ENCODE data around the gene ERBB4.

The ERBB4 gene

DNA sequence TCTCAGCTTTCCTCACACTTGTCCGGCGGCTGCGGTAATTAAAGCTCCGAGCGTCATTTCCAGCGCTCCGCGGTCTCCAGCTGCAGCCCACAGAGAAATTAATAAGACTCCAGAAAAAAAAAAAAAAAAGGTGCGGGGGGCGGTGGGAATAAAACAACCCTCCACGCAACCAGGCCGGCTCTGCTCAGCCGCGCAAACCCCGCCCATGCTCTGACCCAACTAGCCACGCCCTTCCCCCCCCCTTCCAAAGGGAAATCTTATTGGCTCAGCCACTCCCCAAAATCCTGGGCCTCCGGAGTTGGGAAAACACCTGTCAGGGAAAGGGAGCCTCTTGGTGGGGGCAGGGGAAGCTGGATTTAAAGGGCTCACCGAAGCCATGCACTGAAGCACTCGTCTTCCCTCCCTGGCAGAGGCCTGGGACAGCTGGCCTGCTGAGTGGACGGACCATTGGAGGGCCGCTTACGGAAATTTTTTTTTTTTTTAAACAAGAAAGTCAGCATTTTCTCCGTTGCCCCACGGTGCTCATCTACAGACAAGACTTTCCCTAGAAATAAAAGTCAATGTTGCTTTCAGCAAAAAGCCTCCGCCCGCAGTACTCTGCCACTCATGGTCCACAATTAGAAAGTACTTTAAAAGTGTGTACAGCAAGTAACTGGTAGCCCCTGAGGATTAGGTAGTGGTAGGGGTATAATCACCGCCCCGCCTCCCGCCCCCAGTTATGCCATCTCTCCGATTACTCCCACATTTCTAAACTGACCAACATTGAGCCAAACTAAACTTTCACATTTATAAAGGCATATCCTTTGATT, 674 bp upstream of the ERBB4 start:
- TF ChIP-seq EZH2phosphoT487 (IDR thresholded peaks at IDR 0.05; ENCODE audit: borderline replicate concordance, low read length), result no peak
- TF ChIP-seq, protein P1, sequence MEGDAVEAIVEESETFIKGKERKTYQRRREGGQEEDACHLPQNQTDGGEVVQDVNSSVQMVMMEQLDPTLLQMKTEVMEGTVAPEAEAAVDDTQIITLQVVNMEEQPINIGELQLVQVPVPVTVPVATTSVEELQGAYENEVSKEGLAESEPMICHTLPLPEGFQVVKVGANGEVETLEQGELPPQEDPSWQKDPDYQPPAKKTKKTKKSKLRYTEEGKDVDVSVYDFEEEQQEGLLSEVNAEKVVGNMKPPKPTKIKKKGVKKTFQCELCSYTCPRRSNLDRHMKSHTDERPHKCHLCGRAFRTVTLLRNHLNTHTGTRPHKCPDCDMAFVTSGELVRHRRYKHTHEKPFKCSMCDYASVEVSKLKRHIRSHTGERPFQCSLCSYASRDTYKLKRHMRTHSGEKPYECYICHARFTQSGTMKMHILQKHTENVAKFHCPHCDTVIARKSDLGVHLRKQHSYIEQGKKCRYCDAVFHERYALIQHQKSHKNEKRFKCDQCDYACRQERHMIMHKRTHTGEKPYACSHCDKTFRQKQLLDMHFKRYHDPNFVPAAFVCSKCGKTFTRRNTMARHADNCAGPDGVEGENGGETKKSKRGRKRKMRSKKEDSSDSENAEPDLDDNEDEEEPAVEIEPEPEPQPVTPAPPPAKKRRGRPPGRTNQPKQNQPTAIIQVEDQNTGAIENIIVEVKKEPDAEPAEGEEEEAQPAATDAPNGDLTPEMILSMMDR (IDR thresholded peaks at IDR 0.05; ENCODE audit: low read depth, low read length, poor library complexity, severe bottlenecking), result no peak
- Histone ChIP-seq H3K9me2 (replicated peaks; ENCODE audit: control insufficient read depth, low read length) (no peaks in the 10 kb centered on the region), H3K36me3 (ENCODE audit: control insufficient read depth, low read length) (no peaks in the 10 kb centered on the region), H4K20me1 (ENCODE audit: control insufficient read depth, insufficient read depth, low read depth, low read length) (no peaks in the 10 kb centered on the region), H3K4me1 (ENCODE audit: control insufficient read depth, low read length) (no peaks in the 10 kb centered on the region), H3K4me3 (ENCODE audit: low read length) (no peak overlapping the region), H3K4me2 (ENCODE audit: low read length) (no peak overlapping the region), H3K79me2 (ENCODE audit: control insufficient read depth, low read length) (no peaks in the 10 kb centered on the region), H3K27me3 (ENCODE audit: control insufficient read depth, low read length) (peaks cover 6% of the 10 kb centered on the region; the same call in 1 of the 2 replicates), H3F3A (ENCODE audit: control insufficient read depth, insufficient read depth) (no peaks in the 10 kb centered on the region), H3K27ac (ENCODE audit: low read depth, low read length) (no peak overlapping the region), H3K9me3 (ENCODE audit: control insufficient read depth, insufficient read depth, low read length) (no peaks in the 10 kb centered on the region)

DNA sequence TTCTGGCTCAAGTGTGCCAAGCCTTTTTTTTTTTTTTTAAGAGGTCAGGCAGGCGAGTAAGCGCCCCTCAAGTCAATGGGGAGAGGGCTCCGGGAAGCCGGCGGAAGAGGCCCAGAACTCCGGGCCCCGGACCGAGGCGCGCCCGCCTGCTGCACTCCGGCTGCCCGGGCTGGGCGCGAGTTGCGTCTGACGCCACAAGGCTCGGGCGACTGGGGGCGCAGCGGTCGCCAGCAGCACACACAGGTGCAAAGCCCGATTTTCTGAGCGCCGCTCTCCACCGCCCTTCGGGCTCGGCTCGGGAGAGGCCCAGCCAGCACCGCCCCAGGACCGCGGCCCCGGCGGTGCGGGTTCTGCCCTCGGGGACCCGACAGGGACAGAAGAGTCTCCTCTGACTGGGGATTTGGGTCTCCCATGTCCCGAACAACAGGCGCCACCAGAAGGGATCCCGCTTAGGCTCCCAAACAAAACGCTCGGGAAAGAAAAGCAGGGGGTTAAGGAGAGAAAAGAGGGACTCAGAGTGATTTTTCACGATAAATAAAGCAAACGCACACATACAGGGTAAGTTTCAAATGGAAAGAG, 787 bp downstream of the ERBB4 start:
- Histone ChIP-seq H3K4me3 (ENCODE audit: low read length) (no peak overlapping the region), H3K36me3 (ENCODE audit: control insufficient read depth, low read length) (no peaks in the 10 kb centered on the region)

DNA sequence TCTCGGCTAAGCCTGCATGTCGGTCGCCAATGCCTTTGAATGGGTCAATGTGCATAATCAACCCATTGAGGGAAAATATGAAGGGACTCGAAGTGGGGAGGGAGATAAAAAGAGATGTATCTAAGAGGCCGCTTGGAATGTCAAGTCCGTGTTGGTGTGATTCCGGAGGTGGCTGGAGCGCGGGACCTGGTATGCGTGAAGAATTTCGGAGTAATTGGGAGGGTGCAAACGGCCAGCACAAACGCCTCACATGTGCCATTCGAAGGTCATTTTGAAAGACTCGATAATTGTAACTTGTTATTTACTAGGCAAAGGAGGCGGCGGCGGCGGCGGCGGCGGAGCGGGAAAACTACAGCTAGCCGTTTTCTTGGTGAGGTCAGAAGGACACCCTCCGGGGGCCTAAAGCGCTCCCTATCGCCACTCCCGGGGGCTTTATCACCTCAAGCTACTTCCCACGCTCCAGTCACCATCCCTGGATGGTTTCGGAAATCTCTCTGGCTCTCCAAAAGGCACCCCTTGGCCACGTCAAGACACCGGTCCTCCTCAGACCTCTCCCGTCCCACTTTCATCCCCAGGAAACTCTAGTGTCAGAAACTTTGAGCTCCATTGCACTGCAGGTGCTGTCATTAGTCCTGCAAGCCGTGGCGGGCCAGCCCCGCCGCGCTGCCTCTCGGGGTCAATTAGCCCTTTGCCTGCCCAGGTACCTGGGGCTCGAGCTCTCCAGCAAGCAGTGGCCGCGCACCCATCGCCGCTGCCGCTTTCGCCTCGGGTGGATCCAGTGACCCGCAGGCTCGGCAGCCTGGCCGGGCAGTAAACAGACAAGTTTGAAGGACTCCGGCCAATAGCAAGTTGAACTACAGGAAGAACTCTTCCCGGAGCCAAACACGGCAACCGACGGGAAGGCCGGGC, 1.5 kb downstream of the ERBB4 start:
- no peaks in the 10 kb centered on the region for H3K9me2 ChIP-seq (replicated peaks; ENCODE audit: control insufficient read depth, low read length)
- no peaks in the 10 kb centered on the region for H4K20me1 ChIP-seq (ENCODE audit: control insufficient read depth, insufficient read depth, low read depth, low read length)
- H3K4me3 ChIP-seq (ENCODE audit: low read length), result no peak overlapping the region
- H3K9me3 ChIP-seq (ENCODE audit: control insufficient read depth, insufficient read depth, low read length), result no peaks in the 10 kb centered on the region
- H3K4me1 ChIP-seq (ENCODE audit: control insufficient read depth, low read length), result no peaks in the 10 kb centered on the region
- H3K27ac ChIP-seq (ENCODE audit: low read depth, low read length), result no peak overlapping the region
- H3K36me3 ChIP-seq (ENCODE audit: control insufficient read depth, low read length), result no peaks in the 10 kb centered on the region
- H3F3A ChIP-seq (ENCODE audit: control insufficient read depth, insufficient read depth), result no peaks in the 10 kb centered on the region
- no peak overlapping the region for H3K4me2 ChIP-seq (ENCODE audit: low read length)
- H3K79me2 ChIP-seq (ENCODE audit: control insufficient read depth, low read length), result no peaks in the 10 kb centered on the region
- H3K27me3 ChIP-seq (ENCODE audit: control insufficient read depth, low read length), result peaks cover 9% of the 10 kb centered on the region; the same call in 1 of the 2 replicates
- TF ChIP-seq EZH2phosphoT487 (IDR thresholded peaks at IDR 0.05; ENCODE audit: borderline replicate concordance, low read length), result no peak
- TF ChIP-seq, protein P1 (IDR thresholded peaks at IDR 0.05; ENCODE audit: low read depth, low read length, poor library complexity, severe bottlenecking), result no peak

More for the DNA sequence above, 787 bp downstream of the ERBB4 start:
- H3K9me3 ChIP-seq (ENCODE audit: control insufficient read depth, insufficient read depth, low read length), result no peaks in the 10 kb centered on the region
- peaks cover 9% of the 10 kb centered on the region; the same call in 1 of the 2 replicates for H3K27me3 ChIP-seq (ENCODE audit: control insufficient read depth, low read length)
- H4K20me1 ChIP-seq (ENCODE audit: control insufficient read depth, insufficient read depth, low read depth, low read length), result no peaks in the 10 kb centered on the region
- no peak overlapping the region for H3K27ac ChIP-seq (ENCODE audit: low read depth, low read length)
- H3K4me2 ChIP-seq (ENCODE audit: low read length), result no peak overlapping the region
- no peaks in the 10 kb centered on the region for H3K79me2 ChIP-seq (ENCODE audit: control insufficient read depth, low read length)
- no peak for TF ChIP-seq EZH2phosphoT487 (IDR thresholded peaks at IDR 0.05; ENCODE audit: borderline replicate concordance, low read length)
- TF ChIP-seq, protein P1 (IDR thresholded peaks at IDR 0.05; ENCODE audit: low read depth, low read length, poor library complexity, severe bottlenecking), result no peak
- no peaks in the 10 kb centered on the region for H3F3A ChIP-seq (ENCODE audit: control insufficient read depth, insufficient read depth)
- H3K4me1 ChIP-seq (ENCODE audit: control insufficient read depth, low read length), result no peaks in the 10 kb centered on the region
- H3K9me2 ChIP-seq (replicated peaks; ENCODE audit: control insufficient read depth, low read length), result no peaks in the 10 kb centered on the region

Measured in DOHH2 (cell line).